Measurements from ENCODE around the gene COL4A4. TPM values are rescaled to one million over a fixed set of nuclear protein-coding genes. Genes with fewer than 3 reads are reported as not detected.
"Not testable (repeated sequence)": the region's sequence is repeated elsewhere in the genome, so short reads cannot be mapped to it uniquely, and the experiment has no call there.

The COL4A4 gene
- total and polyA plus RNA-seq, 2 donors (not counting 3 experiments of a cell fraction or from before 2014, with no cell fraction given): not detected

- no peaks in the 10 kb centered on the region for H4K20me1 ChIP-seq (replicated peaks; ENCODE audit: control insufficient read depth, extremely low read depth, insufficient read depth, low read length)
- no peaks in the 10 kb centered on the region for H3K9me3 ChIP-seq (replicated peaks; ENCODE audit: control insufficient read depth, insufficient read depth, low read length)
- H3K4me1 ChIP-seq (ENCODE audit: control insufficient read depth, extremely low read depth, insufficient read depth, low read length): no peaks in the 10 kb centered on the region
- ChIA-PET POLR2A (no interaction called here), CTCF (no interaction called here)
- FAIRE-seq (no peak), DNase-seq (ENCODE audit: low read depth, low spot score) (no peak)
- dilution Hi-C loops (cut with MboI; ENCODE audit: extremely low pct_ligation_motif_present, low sequenced_read_pairs) (no loop called here), intact Hi-C loops (cut with micrococcal nuclease) (no loop called here)
- BruUV-seq (replicated peaks): no TSS peak
- H3K4me3 ChIP-seq (replicated peaks in 1 of 3; ENCODE audit: insufficient read depth in 1 of 3, low read depth in 1 of 3, low read length in 3 of 3): no peak overlapping the region
- H3K79me2 ChIP-seq (ENCODE audit: control insufficient read depth, insufficient read depth, low read length): no peaks in the 10 kb centered on the region
- no peak for TF ChIP-seq FOS (IDR thresholded peaks at IDR 0.05; ENCODE audit: borderline replicate concordance, insufficient read depth, low read length)
- TF ChIP-seq JUN (IDR thresholded peaks at IDR 0.05; ENCODE audit: borderline replicate concordance, insufficient read depth, insufficient read length, low read depth): no peak
- no peak for TF ChIP-seq MYC (IDR thresholded peaks at IDR 0.05; ENCODE audit: low read depth, low read length)
- TF ChIP-seq GATA2 (IDR thresholded peaks at IDR 0.05; ENCODE audit: insufficient read depth, insufficient read length, low read depth, low read length): no peak
- no peak for TF ChIP-seq POLR2AphosphoS5 (IDR thresholded peaks at IDR 0.05; ENCODE audit: insufficient read depth, low read depth, low read length)
- TF ChIP-seq EZH2 (IDR thresholded peaks at IDR 0.05; ENCODE audit: borderline replicate concordance, low read depth, low read length, severe bottlenecking): no peak
- TF ChIP-seq POLR2A (IDR thresholded peaks at IDR 0.05; ENCODE audit: low read depth, low read length): no peak
- TF ChIP-seq, protein P1, sequence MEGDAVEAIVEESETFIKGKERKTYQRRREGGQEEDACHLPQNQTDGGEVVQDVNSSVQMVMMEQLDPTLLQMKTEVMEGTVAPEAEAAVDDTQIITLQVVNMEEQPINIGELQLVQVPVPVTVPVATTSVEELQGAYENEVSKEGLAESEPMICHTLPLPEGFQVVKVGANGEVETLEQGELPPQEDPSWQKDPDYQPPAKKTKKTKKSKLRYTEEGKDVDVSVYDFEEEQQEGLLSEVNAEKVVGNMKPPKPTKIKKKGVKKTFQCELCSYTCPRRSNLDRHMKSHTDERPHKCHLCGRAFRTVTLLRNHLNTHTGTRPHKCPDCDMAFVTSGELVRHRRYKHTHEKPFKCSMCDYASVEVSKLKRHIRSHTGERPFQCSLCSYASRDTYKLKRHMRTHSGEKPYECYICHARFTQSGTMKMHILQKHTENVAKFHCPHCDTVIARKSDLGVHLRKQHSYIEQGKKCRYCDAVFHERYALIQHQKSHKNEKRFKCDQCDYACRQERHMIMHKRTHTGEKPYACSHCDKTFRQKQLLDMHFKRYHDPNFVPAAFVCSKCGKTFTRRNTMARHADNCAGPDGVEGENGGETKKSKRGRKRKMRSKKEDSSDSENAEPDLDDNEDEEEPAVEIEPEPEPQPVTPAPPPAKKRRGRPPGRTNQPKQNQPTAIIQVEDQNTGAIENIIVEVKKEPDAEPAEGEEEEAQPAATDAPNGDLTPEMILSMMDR (IDR thresholded peaks at IDR 0.05; ENCODE audit: extremely low read depth in 1 of 2, insufficient read depth in 1 of 2, low read depth in 1 of 2, low read length in 2 of 2): no peak
- TF ChIP-seq MAX (IDR thresholded peaks at IDR 0.05; ENCODE audit: insufficient read depth, insufficient read length): no peak
- H3K9ac ChIP-seq (replicated peaks; ENCODE audit: extremely low read depth, insufficient read depth, low read length): no peak overlapping the region
- H3K4me2 ChIP-seq (ENCODE audit: insufficient read depth, low read length): no peak overlapping the region
- no peaks in the 10 kb centered on the region for H3K9me1 ChIP-seq (replicated peaks; ENCODE audit: control insufficient read depth, extremely low read depth, insufficient read depth, low read length)
- H2AFZ ChIP-seq (ENCODE audit: low read depth, low read length): no peak overlapping the region
- no peaks in the 10 kb centered on the region for H3K36me3 ChIP-seq (ENCODE audit: control insufficient read depth in 2 of 2, extremely low read depth in 1 of 2, insufficient read depth in 2 of 2, low read length in 2 of 2)
- no peak overlapping the region for H3K27ac ChIP-seq (ENCODE audit: insufficient read depth, low read depth, low read length)
- no peaks in the 10 kb centered on the region for H3K27me3 ChIP-seq (ENCODE audit: control insufficient read depth in 2 of 2, insufficient read depth in 2 of 2, low read length in 2 of 2)
These were observed 84.3 kb downstream of the COL4A4 start for GRCh38 chr2:227079726-227080125.

GRCh38 chr2:227065065-227065464, 98.9 kb downstream of the COL4A4 start:
- CTCF ChIA-PET; dilution Hi-C loops (cut with MboI; ENCODE audit: extremely low pct_ligation_motif_present, low sequenced_read_pairs); H2AFZ ChIP-seq (ENCODE audit: low read depth, low read length); H3K9ac ChIP-seq (replicated peaks; ENCODE audit: extremely low read depth, insufficient read depth, low read length); BruUV-seq (replicated peaks); H3K4me1 ChIP-seq (ENCODE audit: control insufficient read depth, extremely low read depth, insufficient read depth, low read length); DNase-seq (ENCODE audit: low read depth, low spot score); H3K27me3 ChIP-seq (ENCODE audit: control insufficient read depth in 2 of 2, insufficient read depth in 2 of 2, low read length in 2 of 2); H3K36me3 ChIP-seq (ENCODE audit: control insufficient read depth in 2 of 2, extremely low read depth in 1 of 2, insufficient read depth in 2 of 2, low read length in 2 of 2); H3K79me2 ChIP-seq (ENCODE audit: control insufficient read depth, insufficient read depth, low read length); H3K4me2 ChIP-seq (ENCODE audit: insufficient read depth, low read length); intact Hi-C loops (cut with micrococcal nuclease); POLR2A ChIA-PET; H3K4me3 ChIP-seq (replicated peaks in 1 of 3; ENCODE audit: insufficient read depth in 1 of 3, low read depth in 1 of 3, low read length in 3 of 3); FAIRE-seq; H3K9me1 ChIP-seq (replicated peaks; ENCODE audit: control insufficient read depth, extremely low read depth, insufficient read depth, low read length); H4K20me1 ChIP-seq (replicated peaks; ENCODE audit: control insufficient read depth, extremely low read depth, insufficient read depth, low read length); H3K9me3 ChIP-seq (replicated peaks; ENCODE audit: control insufficient read depth, insufficient read depth, low read length); H3K27ac ChIP-seq (ENCODE audit: insufficient read depth, low read depth, low read length): not testable (repeated sequence)
